Activated naive CD4-positive, alpha-beta T cell treated with anti-CD3 and anti-CD28 coated beads for 36 hours (primary cell): ENCODE results near the gene TACC3. TPM values are rescaled to one million over a fixed set of nuclear protein-coding genes. Genes with fewer than 3 reads are reported as not detected.

Experiments used
- CTCF ChIA-PET: fragments of 350-600 bp; sonication (Branson Sonifier 250); formaldehyde crosslinking; loops from one replicate; lab custom pipeline; 2021; ENCODE audit warnings: antibody characterized with exemption; lab: Charles Lee
- DNase-seq: peaks from one replicate; pipeline ENCODE4 v3.0.0-alpha.2; 2020
- H3K27ac Mint-ChIP-seq: one replicate; pipeline ENCODE4 v1.8.0; 2021; ENCODE audit warnings: mild to moderate bottlenecking, mixed read lengths
- H3K27me3 Mint-ChIP-seq: one replicate; pipeline ENCODE4 v1.8.0; 2021; ENCODE audit warnings: low read depth, mixed read lengths
- H3K36me3 Mint-ChIP-seq: one replicate; pipeline ENCODE4 v1.8.0; 2021; ENCODE audit warnings: low read depth, mixed read lengths
- H3K4me1 Mint-ChIP-seq: one replicate; pipeline ENCODE4 v1.8.0; 2021; ENCODE audit warnings: low read depth, mixed read lengths
- H3K4me3 Mint-ChIP-seq: one replicate; pipeline ENCODE4 v1.8.0; 2021; ENCODE audit warnings: mild to moderate bottlenecking, moderate library complexity, mixed read lengths
- H3K9me3 Mint-ChIP-seq: one replicate; pipeline ENCODE4 v1.8.0; 2021; ENCODE audit warnings: mixed read lengths
- intact Hi-C: fragments of 100-400 bp; cut with micrococcal nuclease; formaldehyde crosslinking; loops from one replicate; pipeline ENCODE4 v1.15.1; 2023
- total RNA-seq, 2 experiments: library from RNA; stranded (reverse); gene quantifications; one replicate each; pipeline ENCODE4 v1.2.3, GENCODE V29; 2021

TACC3 gene
- 100 to 1,000 TPM; 246 to 264 TPM for total RNA-seq

DNA sequence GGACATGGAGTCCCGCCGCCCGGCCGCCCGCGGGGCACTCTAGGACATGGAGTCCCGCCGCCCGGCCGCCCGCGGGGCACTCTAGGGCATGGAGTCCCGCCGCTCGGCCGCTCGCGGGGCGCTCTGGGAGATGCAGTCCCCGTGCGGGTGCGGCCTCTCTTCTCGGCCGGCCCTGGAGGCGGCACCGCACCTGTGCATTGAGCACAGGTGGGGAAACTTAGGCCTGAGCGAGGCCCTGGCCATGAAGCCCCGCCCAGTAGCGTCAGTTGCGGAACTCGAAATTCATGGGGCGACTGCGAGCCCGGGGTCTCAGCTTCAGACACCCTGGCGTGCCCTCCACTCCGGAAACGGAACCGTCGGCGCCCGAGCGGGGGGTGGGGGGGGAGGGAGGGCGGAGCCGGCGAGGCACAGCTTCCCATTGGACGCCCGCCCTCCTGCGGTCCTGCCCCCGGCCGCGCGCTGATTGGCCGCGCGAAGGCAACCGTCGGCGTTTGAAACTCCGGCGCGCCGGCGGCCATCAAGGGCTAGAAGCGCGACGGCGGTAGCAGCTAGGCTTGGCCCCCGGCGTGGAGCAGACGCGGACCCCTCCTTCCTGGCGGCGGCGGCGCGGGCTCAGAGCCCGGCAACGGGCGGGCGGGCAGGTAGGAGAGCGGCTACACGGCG, at the start of gene TACC3, which contains the start of gene TMEM129:
TSS of gene TACC3 (plus strand) at position 519 of the 663 bp plus-strand sequence. CDS start 1,901 bp downstream, outside the sequence.
TSS of gene TMEM129 (minus strand) at position 321 of the 663 bp plus-strand sequence. CDS start 486 bp downstream, outside the sequence.
- CTCF ChIA-PET = interaction anchor here (0.7 to 0.9 kb wide), 3 partner anchors 9 to 28 kb away, joined by 3 read pairs; partner anchors contain the start of gene SLBP
- peak; percentile 96 for DNase-seq
- H3K4me3 Mint-ChIP-seq = peak within 1 kb of the TSS; percentile 94
- intact Hi-C loops = loop anchor here (1.0 to 10.0 kb wide), 9 partner anchors 9 to 744 kb away; partner anchors contain the start of genes FAM53A, FGFRL1, MAEA and RNF4
- H3K27me3 Mint-ChIP-seq = no peaks in the 10 kb centered on the region
- peaks cover 43% of the 10 kb centered on the region for H3K36me3 Mint-ChIP-seq
- peaks cover 53% of the 10 kb centered on the region for H3K4me1 Mint-ChIP-seq
- no peaks in the 10 kb centered on the region for H3K9me3 Mint-ChIP-seq
- H3K27ac Mint-ChIP-seq = peak within 1 kb of the TSS; percentile 98

DNA sequence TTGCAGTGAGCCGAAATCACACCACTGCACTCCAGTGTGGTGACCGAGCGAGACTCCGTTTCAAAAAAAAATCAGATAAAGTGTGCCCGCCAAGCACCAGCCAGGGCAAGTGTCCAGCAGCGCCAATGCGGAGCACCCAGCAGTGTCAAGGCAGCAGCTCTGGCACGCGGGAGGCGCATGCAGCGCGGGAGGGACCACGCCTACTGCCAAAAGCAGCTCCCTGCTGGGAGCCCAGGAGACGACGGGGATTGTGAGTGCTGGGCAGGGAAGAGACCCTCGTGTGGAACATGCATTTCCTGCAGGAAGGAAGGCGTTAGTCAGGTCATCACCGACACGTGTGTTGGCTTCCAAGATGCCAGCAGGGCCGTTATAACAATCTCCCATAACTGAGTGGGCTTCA, 47.6 kb upstream of the TACC3 start:
- Mint-ChIP-seq H3K9me3 (no peaks in the 10 kb centered on the region), H3K36me3 (no peaks in the 10 kb centered on the region), H3K27ac (no peak overlapping the region), H3K4me1 (no peaks in the 10 kb centered on the region), H3K27me3 (no peaks in the 10 kb centered on the region), H3K4me3 (no peak overlapping the region)
- no peak for DNase-seq
- intact Hi-C loops = no loop called here
- CTCF ChIA-PET = no interaction called here

DNA sequence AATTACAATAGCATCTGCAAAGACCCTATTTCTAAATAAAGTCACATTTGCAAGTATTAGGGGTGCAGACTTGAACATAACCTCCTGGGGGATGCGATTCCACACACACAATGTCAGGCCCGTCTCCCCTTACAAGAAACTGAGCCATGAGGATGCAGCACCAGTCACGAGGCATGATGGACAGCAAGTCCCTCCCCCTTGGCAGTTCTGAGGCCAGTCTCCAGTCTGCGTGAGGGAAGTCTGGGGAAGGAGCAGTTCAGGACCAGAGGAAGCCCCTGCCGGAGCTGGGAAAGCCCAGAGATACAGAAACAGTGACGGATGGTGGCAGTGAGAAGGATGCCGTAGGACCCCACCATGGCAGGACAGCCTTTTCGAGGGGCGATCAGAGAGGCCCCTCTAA, 46.6 kb upstream of the TACC3 start:
- no peak overlapping the region for H3K27ac Mint-ChIP-seq
- CTCF ChIA-PET = no interaction called here
- H3K27me3 Mint-ChIP-seq = no peaks in the 10 kb centered on the region
- H3K4me1 Mint-ChIP-seq = no peaks in the 10 kb centered on the region
- no peak overlapping the region for H3K4me3 Mint-ChIP-seq
- intact Hi-C loops = no loop called here
- DNase-seq = no peak
- H3K36me3 Mint-ChIP-seq = no peaks in the 10 kb centered on the region
- H3K9me3 Mint-ChIP-seq = no peaks in the 10 kb centered on the region

DNA sequence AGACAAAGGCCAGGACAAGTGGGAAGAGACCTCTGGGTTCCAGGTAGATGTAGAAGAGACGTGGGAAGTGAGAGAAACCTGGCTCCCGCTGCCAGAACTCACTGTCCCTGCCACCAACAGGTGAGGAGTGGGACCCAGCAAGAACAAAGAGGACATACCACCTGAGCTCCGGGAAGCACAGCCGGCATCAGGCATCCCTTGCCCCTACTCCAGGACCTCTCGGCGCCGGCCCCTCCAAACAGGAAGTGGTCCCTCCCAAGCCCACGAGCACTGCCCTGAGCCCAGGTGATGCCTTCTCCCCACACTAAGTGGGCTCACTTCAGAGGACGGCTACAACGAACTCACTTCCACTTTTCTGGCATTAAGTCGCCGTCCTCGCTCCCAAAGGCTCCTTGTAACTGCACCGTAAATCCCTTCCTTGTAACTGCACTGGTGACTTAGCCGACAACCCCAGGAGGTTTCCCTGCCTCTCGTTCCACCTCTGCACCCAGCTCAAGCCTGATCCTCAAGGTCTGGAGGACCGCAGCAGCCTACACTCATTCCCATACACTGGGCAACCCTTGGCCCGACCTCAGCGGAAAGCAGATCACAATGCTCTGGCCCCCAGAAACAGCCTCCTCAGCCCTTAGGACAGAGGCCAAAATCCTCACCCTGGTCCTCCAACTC, 46.1 kb upstream of the TACC3 start:
- Mint-ChIP-seq H3K36me3 (no peaks in the 10 kb centered on the region), H3K27ac (no peak overlapping the region), H3K4me1 (no peaks in the 10 kb centered on the region), H3K9me3 (no peaks in the 10 kb centered on the region), H3K27me3 (no peaks in the 10 kb centered on the region), H3K4me3 (no peak overlapping the region)
- DNase-seq = no peak
- intact Hi-C loops = no loop called here
- CTCF ChIA-PET = no interaction called here

DNA sequence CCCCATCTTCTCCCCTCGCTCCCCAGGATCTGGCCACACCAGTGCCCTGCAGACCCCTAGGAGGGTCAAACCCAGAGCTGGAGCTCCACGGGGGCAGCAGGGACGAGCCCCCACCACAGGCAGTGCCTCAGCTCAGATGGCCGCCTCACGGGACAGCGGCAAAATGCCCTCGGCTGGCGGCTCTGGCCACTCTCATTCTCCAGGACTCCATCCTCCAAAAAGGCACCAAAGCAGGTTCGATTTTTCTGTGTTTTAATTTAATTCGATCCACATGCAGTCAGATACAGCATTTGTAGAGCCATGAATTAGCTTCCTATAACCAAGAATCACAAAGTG, 45.6 kb upstream of the TACC3 start:
- H3K27ac Mint-ChIP-seq = no peak overlapping the region
- intact Hi-C loops = no loop called here
- CTCF ChIA-PET = interaction anchor here (2.7 kb wide), 1 partner anchor 17 kb away, joined by 9 read pairs; no protein-coding TSS in a partner anchor
- no peaks in the 10 kb centered on the region for H3K9me3 Mint-ChIP-seq
- no peaks in the 10 kb centered on the region for H3K27me3 Mint-ChIP-seq
- H3K4me3 Mint-ChIP-seq = no peak overlapping the region
- H3K36me3 Mint-ChIP-seq = no peaks in the 10 kb centered on the region
- DNase-seq = no peak
- H3K4me1 Mint-ChIP-seq = no peaks in the 10 kb centered on the region

DNA sequence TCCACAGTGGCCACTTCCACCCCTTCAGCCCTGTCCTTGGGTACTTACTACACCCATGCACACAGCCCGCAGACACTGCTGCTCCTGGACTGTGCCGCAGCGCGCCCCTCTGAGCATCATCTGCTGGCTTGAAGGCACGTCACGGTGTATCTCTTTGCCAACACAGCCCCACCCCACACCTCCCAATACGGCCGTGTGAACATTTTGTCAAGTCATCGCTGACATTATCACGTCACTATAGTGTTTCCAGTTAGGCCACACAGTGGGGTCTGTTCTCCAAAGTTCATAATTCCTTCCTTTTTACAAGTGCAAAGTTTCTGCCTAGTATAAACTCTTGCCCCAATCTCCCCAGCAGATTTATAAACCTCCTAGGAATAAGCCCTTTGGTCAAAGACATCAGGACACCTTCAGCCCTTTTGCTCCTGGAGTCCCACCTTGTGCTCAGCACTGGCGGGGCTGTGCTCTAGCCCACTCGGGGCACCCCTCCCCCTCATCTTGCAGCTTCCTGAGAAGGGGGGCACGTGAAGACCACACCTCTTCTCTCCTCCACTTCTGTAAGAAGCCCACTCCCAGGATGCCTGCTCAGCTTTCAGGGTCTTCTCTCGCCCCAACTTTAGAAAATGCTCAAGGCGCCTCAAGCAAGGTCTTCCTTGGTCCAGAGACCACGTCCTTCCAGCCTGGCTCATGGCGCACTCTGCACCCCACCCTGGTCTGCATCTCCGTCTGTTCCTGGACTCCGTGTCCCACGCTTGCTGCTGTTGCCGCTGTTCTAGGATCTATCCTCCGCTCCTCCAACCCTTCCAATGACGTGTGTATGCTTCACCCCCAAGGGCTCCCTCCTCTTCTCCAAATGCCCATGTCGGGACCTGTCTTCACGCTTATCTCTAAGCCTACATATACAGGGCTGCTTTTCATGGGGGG, 44.5 kb upstream of the TACC3 start:
- no peak overlapping the region for H3K27ac Mint-ChIP-seq
- intact Hi-C loops = no loop called here
- DNase-seq = no peak
- H3K9me3 Mint-ChIP-seq = no peaks in the 10 kb centered on the region
- no peak overlapping the region for H3K4me3 Mint-ChIP-seq
- no peaks in the 10 kb centered on the region for H3K36me3 Mint-ChIP-seq
- H3K27me3 Mint-ChIP-seq = no peaks in the 10 kb centered on the region
- CTCF ChIA-PET = interaction anchor here (2.7 kb wide), 1 partner anchor 16 kb away, joined by 9 read pairs; no protein-coding TSS in a partner anchor
- no peaks in the 10 kb centered on the region for H3K4me1 Mint-ChIP-seq

DNA sequence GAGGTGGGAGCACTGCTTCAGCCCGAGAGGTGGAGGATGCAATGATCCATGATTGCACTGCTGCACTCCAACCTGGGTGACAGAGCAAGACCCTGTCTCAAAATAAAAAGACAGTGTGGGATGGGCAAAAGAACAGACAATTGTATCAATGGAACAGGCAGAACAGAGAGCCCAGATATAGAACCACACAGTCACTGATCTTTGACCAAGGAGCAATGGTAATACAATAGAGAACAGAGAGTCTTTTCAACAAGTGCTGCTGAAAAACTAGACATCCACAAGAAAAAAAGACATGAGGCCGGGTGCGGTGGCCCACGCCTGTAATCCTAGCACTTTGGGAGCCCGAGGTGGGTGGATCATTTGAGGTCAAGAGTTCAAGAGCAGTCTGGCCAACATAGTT, 43.1 kb upstream of the TACC3 start:
- Mint-ChIP-seq H3K27ac (no peak overlapping the region), H3K36me3 (no peaks in the 10 kb centered on the region), H3K4me3 (no peak overlapping the region), H3K4me1 (peaks cover 9% of the 10 kb centered on the region), H3K9me3 (no peaks in the 10 kb centered on the region), H3K27me3 (no peaks in the 10 kb centered on the region)
- no peak for DNase-seq
- intact Hi-C loops = no loop called here
- CTCF ChIA-PET = interaction anchor here (2.7 kb wide), 1 partner anchor 15 kb away, joined by 9 read pairs; no protein-coding TSS in a partner anchor

DNA sequence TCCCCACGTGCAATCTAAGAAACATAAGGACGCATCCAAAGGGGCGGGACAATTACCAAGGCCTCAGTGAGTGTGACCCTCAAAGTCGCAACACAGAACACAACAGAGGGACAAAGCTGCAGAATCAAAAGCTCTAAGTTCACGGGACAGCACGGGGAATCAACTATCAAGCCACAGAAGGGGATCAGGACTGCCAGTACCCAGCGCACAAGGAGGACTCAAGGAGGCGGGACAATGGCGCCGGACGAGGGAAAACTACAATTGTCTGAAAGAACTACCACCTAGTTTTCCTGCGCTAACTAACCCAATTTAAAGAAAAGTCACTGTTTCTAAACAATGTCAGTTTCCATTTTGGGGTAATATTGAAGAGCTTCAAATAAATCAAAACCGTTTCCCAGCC, 38.5 kb upstream of the TACC3 start:
- H3K9me3 Mint-ChIP-seq = no peaks in the 10 kb centered on the region
- H3K36me3 Mint-ChIP-seq = no peaks in the 10 kb centered on the region
- intact Hi-C loops = loop anchor here (5.0 kb wide), 2 partner anchors 751 to 976 kb away; partner anchors contain the start of genes GAK, PCGF3 and TMEM175
- no peak for DNase-seq
- peak overlapping the region; percentile 33 for H3K27ac Mint-ChIP-seq
- H3K4me3 Mint-ChIP-seq = peak overlapping the region; percentile 81
- no peaks in the 10 kb centered on the region for H3K27me3 Mint-ChIP-seq
- CTCF ChIA-PET = interaction anchor here (1.9 kb wide), 1 partner anchor 11 kb away, joined by 6 read pairs; no protein-coding TSS in a partner anchor
- peaks cover 12% of the 10 kb centered on the region for H3K4me1 Mint-ChIP-seq

DNA sequence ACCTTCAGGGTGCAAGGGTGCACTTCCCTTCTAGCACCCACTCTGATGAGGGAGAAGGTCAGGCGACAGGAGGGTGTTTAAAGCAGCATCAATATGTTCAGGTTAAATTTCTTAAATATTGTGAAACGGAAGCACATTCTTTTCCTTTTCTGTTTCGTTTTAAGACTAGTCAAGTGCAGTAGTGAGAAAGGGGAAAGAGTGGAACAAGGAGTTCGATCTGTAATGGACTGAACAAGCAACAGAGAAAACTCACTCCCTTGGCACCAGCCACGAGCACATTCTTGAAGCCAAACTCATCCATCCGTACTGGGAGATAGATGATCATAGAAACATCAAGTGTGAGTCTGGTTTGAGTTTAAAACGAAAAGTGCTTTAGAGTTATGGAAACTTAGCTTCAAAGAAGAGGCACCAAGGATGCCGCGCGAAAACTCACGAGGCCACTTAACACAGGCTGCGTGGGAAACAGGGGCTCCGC, 38.0 kb upstream of the TACC3 start:
- CTCF ChIA-PET = interaction anchor here (0.7 to 1.9 kb wide), 2 partner anchors 10 to 423 kb away, joined by 3 to 6 read pairs; no protein-coding TSS in a partner anchor
- Mint-ChIP-seq H3K4me3 (peak overlapping the region; percentile 81), H3K27ac (no peak overlapping the region), H3K27me3 (no peaks in the 10 kb centered on the region), H3K36me3 (no peaks in the 10 kb centered on the region), H3K9me3 (no peaks in the 10 kb centered on the region), H3K4me1 (peaks cover 12% of the 10 kb centered on the region)
- DNase-seq = no peak
- intact Hi-C loops = loop anchor here (5.0 kb wide), 2 partner anchors 751 to 976 kb away; partner anchors contain the start of genes GAK, PCGF3 and TMEM175

DNA sequence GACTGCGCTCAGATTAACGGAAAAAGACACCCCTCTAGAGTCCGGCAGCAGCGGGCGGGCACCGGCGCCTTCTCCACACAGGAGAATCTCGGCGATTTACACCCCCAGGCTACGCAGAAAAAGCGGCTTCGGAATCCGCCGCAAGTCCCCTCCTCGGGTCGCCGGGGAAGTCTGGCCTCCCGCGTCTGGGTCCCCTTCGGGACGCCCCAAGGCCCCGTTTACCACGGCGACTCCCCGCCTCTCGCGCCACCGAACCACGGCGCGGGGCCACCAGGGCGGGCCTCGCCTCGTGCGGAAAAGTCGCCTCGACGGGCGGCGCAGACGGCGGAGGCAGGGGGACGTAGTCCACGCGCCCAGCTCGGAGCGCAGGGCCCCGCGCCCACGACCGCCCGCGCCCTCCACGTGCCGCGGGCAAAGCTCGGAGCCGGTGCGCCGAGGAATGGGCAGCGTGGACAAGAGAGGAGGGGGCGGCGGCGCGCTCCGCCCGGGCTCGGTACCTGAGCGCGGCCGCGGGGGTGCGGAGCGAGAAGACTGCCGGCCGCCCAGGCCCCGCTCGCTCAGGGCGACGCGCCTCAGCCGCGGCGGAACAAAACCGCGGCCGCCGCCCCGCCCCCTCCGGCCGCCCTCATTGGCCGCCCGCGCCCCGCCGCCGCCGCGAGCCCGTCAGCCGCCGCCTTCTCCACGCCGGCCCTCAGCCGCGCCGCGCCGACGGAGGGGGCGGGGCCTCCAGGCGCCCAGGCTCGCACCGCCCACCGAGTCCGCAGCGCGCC, 37.4 kb upstream of the TACC3 start, which contains the start of gene FAM53A:
TSS of gene FAM53A (minus strand) at position 578 of the 770 bp plus-strand sequence. CDS start 15,572 bp downstream, outside the sequence.
- H3K36me3 Mint-ChIP-seq = peaks cover under 1% of the 10 kb centered on the region
- CTCF ChIA-PET = interaction anchor here (0.7 to 1.9 kb wide), 2 partner anchors 10 to 423 kb away, joined by 3 to 6 read pairs; no protein-coding TSS in a partner anchor
- peak; percentile 32 for DNase-seq
- H3K27ac Mint-ChIP-seq = no peak within 1 kb of the TSS
- peak within 1 kb of the TSS; percentile 81 for H3K4me3 Mint-ChIP-seq
- no peaks in the 10 kb centered on the region for H3K27me3 Mint-ChIP-seq
- H3K9me3 Mint-ChIP-seq = no peaks in the 10 kb centered on the region
- intact Hi-C loops = loop anchor here (1.0 to 5.0 kb wide), 5 partner anchors 28 to 977 kb away; partner anchors contain the start of genes GAK, PCGF3, SLBP and TACC3
- H3K4me1 Mint-ChIP-seq = peaks cover 12% of the 10 kb centered on the region
